Endometrium (tissue), 2 donors: Measurements from ENCODE around the gene FIBIN.
A peak's percentile ranks its signal among the peaks of the same experiment; 100 is the strongest.
"Not testable (repeated sequence)": the region's sequence is repeated elsewhere in the genome, so short reads cannot be mapped to it uniquely, and the experiment has no call there.

Source experiments
- FAIRE-seq: peaks from 2 replicates; lab custom pipeline; 2012; peaks lifted over from hg19 to GRCh38; lab: Jason Lieb, UNC
- donor health status: control.
- donor health status: control.

FIBIN gene

DNA sequence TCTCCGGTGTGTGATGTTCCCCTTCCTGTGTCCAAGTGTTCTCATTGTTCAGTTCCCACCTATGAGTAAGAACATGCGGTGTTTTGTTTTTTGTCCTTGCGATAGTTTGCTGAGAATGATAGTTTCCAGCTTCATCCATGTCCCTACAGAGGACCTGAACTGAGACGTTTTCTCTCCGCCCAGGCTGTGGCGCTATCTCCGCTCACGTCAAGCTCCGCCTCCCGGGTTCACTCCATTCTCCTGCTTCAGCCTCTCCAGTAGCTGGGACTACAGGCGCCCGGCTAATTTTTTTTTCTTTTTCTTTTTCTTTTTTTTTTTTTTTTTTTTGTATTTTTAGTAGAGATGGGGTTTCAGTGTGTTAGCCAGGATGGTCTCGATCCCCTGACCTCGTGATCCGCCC, 16.7 kb upstream of the FIBIN start:
- not testable (repeated sequence) for FAIRE-seq

DNA sequence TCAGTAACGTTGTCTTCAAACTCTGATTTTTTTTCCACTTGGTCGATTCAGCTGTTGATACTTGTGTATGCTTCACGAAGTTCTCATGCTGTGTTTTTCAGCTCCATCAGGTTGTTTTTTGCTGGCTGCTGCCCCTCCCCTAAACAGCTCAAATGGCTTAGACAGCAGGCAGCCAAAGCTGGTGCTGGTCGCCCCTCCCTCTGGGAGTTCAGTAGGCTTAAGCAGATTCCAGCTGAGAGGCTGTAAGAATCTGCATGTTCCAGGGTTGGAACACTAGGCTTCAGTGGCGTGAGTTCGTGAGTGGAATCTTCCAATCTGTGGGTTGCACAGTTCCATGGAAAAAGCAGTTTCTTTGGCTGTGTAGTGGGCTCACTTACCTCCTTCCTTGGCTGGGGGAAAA, 10.3 kb upstream of the FIBIN start:
- FAIRE-seq = no peak

DNA sequence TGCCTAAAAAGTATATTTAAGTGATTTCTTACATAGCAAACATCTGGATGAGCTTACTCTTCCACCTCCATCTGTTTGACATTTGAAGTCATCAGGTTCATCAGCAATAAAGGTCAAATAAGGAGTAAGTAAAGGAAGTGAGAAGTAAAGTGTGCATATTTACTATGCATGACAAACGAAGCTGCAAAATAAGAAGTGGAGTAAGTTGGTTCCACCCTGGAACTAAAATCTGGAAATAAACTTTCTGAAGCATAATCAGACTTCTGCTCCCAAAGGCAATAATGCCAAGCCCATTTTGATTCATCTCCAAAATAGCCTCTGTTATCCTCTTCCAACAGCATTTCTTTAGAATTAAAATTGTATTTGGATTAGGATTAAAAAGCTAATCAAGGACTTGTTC, 8.4 kb upstream of the FIBIN start:
- FAIRE-seq = no peak

DNA sequence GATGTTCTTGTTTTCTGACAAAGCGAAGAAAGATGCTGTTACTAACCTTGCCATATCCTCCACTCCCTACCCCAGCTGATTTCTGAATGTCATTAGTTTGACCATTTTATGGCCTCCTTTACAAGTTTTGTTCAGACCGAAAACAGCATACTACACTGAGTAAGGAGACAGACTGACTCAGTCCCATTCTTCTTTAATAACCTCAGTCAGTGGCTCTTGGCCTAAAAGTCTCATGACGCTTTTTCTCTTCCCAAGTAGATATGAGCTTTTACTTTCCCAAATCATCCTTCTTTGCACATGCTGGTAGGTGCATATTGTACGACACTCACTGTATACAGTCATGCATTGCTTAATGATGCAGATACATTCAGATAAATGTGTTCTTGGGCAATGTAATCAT, 8.0 kb upstream of the FIBIN start:
- no peak for FAIRE-seq

DNA sequence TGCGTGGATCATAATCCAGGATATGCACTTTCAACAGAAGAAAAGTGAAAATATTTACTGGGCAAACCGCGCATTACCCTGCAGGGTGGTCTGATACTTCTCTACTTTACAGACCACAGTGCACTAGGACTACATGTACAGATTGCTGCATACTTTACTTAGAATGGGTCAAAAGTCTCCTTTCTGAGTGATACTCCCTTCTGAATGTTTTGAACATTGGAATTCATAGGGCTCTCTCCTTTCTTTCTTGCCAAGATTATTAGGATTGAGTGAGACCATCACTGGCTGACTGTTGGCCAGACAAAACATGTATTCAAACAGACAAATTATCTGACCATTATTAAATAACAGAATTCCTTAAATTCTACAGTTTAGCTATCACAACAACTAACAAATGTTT, 6.6 kb upstream of the FIBIN start:
- no peak for FAIRE-seq

DNA sequence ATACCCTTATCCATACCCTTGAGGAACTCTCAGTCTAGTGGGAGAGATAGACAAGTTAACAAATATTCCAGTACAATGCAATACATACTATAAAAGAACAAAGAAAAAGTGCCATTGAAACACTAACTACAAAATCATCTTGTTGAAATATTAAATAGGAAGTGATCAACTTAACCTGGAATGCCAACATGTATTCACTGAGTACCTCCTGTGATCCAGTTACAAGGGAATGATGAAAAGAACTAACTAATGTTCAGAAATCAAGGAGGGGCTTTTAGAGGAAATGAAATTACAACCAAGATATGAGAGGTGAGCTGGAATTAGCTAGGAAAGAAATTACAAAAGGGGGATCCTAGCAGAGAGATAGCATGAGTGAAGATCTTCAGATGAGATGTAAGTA, 6.2 kb upstream of the FIBIN start:
- no peak for FAIRE-seq

DNA sequence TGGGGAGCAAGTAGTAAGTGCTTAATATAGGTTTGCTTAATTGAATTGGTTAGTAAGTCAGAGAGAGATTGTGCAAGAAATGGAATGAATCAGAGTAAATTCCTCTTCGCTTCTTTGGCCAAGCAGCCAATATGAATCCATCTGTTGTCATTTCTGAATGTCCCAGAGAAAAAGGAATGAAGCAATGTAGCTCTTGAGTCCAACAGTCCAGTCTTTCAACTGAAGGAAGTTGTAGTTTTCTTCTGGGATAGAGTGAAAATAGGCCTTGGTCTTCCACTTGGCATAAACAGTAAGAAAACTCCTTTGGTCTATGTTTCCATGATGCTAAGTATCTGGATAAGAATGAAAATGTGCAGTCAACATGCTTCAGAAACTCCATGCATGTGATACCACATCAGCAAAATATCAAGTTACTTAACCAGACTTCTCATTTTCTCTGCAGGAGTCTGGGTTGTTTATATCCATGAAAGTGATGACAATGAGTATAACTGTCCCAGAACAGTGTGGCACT, 1.8 kb upstream of the FIBIN start:
- FAIRE-seq = no peak

DNA sequence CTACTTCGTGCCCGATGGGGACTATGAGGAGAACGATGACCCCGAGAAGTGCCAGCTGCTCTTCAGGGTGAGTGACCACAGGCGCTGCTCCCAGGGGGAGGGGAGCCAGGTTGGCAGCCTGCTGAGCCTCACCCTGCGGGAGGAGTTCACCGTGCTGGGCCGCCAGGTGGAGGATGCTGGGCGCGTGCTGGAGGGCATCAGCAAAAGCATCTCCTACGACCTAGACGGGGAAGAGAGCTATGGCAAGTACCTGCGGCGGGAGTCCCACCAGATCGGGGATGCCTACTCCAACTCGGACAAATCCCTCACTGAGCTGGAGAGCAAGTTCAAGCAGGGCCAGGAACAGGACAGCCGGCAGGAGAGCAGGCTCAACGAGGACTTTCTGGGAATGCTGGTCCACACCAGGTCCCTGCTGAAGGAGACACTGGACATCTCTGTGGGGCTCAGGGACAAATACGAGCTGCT, 751 bp downstream of the FIBIN start:
- no peak for FAIRE-seq

DNA sequence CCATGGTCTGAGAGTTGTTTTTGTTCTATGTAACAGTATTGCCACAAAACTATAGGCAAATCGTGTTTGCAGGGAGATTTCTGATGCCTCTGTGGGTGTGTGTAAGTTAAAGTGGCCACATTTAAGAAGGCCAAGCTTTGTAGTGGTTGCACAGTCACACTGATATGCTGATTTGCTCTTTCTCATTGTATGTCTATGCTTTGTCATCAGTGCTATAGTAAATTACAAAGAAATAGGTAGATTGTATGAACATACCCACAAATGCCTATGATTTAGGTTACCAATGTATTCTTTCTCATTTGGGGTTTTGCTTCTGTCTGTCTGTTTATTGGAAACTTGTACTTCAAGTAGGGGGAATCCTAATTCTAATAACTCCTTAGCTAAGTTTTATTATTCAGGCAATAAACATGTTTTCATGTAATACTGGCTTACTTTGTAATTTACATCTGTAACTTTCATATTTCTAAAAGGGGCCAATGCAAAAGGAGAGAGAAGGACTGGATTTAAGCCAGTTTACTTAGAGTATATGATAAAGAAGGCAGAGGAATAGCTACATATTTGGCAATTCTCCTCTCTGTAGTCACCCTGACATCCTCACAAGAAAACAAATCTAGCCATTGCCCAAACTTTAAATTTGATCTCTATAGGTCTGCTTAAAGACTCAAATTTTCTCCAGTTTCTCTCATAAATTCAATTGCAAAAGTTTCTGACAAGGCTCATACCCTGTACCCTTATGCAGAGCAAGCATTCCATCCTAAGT, 2.0 kb downstream of the FIBIN start:
- FAIRE-seq = no peak

DNA sequence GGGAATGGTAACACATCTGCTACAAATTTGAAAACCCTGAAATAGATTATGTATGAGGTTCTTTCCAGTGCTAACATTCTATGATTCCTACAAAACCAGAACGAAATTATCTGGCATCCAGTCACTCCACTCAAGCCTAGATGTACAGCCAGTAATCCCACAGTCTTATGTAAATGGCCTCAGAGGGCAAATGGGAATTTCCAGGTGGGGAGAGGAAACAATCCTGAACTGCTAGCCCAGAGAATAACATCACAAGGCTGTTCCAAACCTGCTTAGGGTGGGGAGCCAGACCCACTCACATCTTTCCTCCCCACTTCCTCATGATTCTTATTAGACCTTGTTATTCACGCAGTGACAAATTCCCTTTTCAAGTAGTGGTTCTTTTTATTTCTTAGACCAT, 3.5 kb downstream of the FIBIN start:
- FAIRE-seq = no peak

DNA sequence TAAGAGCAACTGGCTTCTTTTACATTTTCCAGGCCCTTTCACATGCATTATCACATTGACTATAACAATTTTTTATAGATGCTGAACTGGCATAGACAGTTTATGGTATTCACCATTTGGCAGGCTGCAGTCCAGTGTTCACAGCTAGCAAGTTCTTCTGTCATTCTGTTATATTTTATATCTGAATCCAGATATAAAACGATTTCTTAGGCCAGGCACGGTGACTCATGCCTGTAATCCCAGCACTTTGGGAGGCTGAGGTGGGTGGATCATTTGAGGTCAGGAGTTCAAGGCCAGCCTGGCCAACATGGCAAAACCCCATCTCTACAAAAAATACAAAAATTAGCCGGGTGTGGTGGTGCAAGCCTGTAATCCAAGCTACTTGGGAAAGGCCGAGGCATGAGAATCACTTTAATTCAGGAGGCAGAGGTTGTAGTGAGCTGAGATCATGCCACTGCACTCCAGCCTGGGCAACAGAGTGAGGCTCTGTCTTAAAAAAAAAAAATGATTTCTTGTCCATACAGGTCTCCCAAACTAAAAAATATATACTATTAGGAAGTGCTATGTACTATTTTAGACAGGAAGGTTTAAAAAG, 7.3 kb downstream of the FIBIN start:
- FAIRE-seq = not testable (repeated sequence)

DNA sequence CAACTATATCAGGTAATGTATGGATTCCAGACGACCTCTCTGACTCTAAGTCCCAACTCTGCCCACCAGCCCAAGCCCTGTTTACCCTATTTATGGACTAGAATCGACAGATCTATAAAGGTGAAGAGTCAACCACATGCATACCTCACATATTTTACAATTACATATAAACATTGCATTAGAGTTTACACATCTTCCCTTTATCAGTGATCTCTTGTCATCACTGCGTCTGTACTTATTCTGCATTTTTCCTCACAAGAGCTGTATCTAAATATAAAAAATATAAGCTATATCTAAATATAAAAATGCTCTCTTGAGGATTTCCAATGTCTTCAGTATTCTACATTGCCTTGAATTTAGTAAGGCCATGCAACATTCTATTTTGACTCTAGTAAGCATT, 8.5 kb downstream of the FIBIN start:
- no peak for FAIRE-seq

DNA sequence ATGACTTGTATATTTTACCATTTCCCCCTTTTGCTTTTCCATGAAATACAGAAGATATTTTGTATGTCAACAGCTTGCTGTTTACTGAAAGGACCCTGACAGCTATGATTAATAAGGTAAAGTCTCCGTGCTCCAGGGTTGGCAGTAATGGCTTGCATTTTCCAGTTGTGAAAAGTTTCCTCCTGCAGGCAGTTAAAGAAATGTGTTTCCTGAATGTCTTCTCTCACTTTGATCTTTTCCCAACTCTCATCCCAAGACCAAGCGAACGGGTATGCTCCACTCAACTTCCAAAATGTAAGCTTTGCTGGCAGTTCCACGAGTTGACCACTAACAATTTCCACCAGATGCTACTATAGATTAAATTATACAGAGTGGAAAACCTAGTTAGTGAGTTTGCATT, 8.9 kb downstream of the FIBIN start:
- no peak for FAIRE-seq

DNA sequence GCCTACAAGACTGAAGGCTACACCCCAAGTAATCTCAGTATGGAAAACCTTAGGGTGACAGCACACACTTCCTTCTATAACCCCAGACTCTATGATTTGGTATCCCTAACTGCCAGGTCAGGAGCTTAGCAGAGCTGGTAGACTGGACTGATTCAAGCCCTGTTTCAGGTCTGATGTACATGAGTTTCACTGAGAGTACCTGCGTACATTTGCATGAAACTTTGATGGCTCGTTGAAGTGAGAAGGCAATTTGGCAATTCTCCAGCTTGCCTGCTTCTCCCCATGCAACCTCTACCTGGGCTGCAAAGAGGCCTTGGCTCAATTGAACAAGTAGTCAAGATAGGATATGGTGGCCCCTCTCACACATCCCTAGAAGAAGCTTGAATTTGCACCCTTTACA, 10.2 kb downstream of the FIBIN start:
- no peak for FAIRE-seq

DNA sequence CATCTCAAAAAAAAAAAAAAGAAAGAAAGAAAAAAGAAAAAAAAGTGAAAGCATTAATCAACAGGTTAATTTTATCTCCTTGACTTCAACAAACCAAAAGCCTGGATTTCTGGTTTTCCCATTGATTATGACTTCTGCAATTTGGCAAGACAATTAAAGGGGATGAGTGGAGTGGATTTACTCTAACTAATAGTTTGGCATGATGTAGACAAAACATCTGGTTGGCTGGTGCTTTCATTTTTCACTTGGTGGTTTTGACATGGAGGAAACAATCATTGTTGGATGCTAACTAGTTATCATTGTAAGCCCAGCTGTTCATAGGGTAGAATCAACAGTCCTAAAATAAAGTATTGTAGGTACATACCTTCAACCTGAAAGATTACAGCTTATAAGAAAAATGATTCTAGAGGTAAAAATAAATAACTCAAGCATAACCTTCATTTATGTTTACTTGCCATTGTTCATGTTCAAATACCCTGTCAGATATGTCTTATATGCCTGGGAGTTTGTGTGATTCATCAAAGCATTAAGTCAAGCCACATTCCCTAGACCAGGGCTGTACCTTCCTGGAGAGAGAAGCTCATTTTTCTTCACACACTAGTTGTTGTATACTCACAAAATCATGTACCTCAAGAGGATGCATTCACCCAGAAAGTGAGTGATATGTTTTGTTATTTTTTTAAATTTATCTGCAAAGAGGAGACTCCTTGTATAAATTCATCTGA, 15.1 kb downstream of the FIBIN start:
- no peak for FAIRE-seq

DNA sequence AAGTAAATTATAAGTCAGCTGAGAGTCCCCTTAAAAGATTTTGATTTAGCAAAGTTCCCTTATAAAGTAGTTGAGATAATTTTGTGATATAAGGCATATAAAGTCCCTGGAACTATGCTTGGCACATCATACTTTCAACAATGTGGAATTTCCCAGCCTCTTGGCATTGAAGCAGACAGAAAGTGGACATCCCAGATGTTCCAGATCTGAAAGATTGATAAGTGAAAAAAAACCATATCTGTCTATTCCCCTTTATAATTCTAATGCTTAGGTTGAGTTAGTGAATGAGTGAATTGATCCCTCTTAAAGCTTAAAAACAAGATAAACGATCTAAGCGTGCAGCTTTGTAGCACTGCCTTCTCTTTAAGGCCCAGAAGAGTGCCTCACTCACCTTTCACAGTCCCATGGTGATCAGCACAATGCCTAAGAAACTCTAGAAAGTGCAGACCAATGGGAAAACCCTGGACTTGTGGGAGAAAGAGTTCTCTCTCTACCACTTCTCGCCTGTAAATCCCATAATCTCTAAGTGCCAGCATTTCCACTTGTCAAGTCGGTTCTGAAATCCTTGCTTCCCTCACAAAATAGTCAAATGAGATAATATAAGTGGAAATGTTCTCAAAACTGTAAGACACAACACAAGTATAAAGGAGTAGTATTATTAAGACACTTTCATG, 17.8 kb downstream of the FIBIN start:
- FAIRE-seq = no peak

DNA sequence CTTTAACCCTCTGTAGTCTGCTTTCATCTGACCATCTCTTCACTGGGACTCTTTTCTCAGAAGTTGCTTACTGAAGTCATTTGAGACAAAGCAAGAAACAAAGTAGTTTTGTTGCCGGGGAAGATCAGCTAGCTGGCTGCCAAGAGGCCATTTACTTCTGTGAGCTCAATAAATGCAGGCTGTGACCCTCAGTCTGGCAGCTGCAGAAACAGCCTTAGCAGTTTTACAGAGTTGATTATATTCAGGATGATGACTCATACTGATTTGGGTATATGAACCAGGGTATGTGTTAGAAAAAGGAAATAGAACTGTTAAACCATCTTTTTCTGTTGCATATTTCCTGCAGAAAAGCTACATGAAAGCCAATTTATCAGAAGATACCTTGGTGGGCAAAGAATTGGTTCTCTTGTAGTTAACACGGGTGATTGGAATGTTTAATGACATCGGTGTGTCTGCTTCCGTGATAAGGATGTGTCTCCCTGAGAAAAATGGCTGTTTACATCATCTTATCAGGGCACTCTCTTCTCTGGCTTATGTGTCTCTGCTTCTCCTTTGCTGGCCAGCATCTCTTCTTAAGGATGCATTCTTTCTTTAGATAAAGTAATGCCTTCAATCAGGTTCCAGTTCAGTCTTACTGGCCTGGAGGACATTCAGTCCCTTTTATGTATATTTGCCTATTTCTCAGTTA, 18.5 kb downstream of the FIBIN start:
- FAIRE-seq = no peak

DNA sequence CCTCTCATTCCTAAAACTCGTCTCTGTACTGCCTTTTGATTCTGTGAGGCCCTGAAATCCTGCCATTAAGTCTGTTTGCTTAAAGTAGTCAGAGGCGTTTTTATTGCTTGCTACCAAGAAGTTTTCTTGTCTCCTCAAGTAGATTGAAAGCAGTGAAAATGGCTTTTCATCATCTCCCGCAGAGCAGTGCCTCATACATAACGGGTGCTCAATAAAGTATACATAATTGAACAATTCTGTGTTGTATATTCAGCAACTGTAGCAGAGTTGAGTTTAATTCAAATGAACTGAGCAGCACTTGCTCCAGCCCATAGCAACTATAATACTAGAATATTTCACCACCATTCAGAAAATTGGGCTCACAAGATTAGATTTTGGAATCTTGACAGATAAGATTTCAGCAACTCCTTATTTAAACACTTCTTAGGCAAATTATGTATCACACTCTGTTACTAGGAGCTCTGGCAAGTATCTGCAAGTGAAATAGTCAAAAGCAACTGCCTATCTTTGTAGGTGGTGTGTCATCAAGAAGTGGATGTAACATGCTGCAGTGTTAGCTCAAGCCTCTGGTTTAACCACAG, 20.0 kb downstream of the FIBIN start:
- no peak for FAIRE-seq

DNA sequence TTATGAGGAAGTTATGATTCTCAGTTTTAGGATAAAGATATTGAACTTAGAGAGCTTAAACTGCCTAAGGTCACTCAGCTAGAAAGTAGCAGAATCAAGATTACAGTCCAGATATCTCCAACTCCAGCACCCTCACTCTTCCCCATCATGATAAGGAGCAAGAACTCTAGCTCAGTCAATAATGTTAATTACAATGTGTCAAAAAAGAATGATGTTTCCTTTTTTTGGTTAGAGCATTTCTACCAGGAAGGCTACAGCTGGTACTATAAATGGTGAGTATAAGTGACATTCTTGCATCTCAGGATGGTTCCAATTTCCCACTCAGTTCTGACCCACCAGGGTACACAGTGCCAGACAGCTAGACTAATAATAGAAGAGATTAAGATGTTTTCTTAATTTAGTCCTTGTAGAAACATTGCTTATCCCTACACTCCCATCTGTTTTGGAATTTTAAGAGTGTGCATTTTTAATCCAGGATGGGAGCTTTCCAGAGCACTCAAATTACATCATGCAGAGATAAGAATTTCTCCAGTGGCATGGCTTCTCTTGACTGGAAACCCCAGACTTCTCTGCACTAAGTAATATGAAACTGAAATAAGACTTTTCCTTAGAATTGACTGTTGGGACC, 25.1 kb downstream of the FIBIN start:
- no peak for FAIRE-seq

DNA sequence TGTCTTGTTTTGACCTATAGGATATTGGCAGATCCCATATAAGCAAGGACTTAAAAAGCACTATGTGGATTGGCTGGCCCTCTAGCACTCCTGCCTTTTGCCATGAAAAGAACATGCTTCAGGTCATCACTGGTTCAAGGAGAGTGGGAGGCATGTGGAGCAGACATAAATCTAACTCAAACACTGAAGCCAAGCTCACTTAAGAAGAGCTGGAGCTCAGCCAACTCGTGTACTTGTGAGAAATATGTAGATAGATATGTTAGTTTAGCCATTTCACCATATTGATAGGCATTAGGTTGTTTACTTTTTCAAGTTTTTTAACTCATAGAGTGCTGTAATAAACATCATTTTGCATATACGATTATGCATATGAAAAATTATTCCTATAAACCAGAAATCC, 26.8 kb downstream of the FIBIN start:
- FAIRE-seq = no peak

DNA sequence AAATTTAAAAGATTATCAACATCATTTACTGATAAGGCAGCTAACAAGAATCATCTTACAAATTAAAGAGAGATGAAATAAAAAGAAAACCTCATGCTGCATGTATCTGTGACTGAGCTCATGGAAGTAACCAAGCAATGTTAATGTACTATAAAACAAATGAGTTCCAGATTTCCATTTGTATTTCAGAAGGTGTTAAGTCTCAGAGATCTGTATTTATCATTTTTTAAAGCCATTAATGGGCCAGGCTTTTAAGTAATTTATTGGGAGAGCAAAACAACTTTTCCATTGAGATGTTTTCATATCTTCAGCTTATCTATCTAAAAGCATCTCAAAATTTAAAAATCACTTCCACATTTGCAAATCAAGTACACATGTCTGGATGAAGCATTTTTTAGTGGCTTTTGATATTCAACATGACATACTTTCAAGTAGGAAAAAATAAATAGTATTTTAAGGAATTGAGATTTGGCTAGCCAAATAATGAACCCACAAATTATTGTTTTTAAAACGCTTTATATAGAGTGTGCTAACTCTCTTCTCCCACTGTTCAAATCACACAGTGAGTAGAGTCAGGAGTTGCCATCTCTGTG, 28.8 kb downstream of the FIBIN start:
- peak; percentile 99 for FAIRE-seq
